CD4-positive, alpha-beta T cell treated with Interleukin-4 for 1 hour (primary cell): ENCODE results near the gene KRT38.
"Not testable (repeated sequence)": the region's sequence is repeated elsewhere in the genome, so short reads cannot be mapped to it uniquely, and the experiment has no call there.

ENCODE experiments used
- DNase-seq, 2 donors: peaks; one replicate each; pipeline ENCODE4 v3.0.0-alpha.2; 2020 to 2022

KRT38 gene

GRCh38 chr17:41457676-41458075, 16.9 kb upstream of the KRT38 start:
- DNase-seq: no peak

GRCh38 chr17:41456204-41456603, 15.4 kb upstream of the KRT38 start:
- no peak for DNase-seq

- no peak for DNase-seq
Observed at GRCh38 chr17:41455236-41455635, 14.5 kb upstream of the KRT38 start.

GRCh38 chr17:41453066-41453465, 12.3 kb upstream of the KRT38 start:
- DNase-seq: no peak

- no peak for DNase-seq
Observed at GRCh38 chr17:41452281-41452680, 11.5 kb upstream of the KRT38 start.

GRCh38 chr17:41451154-41451728, 10.5 kb upstream of the KRT38 start:
- DNase-seq: no peak

GRCh38 chr17:41449008-41449407, 8.2 kb upstream of the KRT38 start:
- no peak for DNase-seq

GRCh38 chr17:41448506-41448905, 7.7 kb upstream of the KRT38 start:
- DNase-seq: no peak

GRCh38 chr17:41446806-41447205, 6.0 kb upstream of the KRT38 start:
- DNase-seq: no peak

- DNase-seq: no peak
Observed at GRCh38 chr17:41444640-41445039, 3.9 kb upstream of the KRT38 start.

- no peak for DNase-seq
Observed at GRCh38 chr17:41444186-41444585, 3.4 kb upstream of the KRT38 start.

GRCh38 chr17:41442739-41443138, 2.0 kb upstream of the KRT38 start:
- DNase-seq: no peak

- no peak for DNase-seq
Observed at GRCh38 chr17:41439375-41439774, 1.4 kb downstream of the KRT38 start.

GRCh38 chr17:41437769-41438168, 3.0 kb downstream of the KRT38 start:
- DNase-seq: no peak

GRCh38 chr17:41437254-41437653, 3.5 kb downstream of the KRT38 start:
- no peak for DNase-seq

- no peak for DNase-seq
Observed at GRCh38 chr17:41434415-41434814, 6.4 kb downstream of the KRT38 start.

GRCh38 chr17:41434005-41434404, 6.8 kb downstream of the KRT38 start:
- no peak for DNase-seq

GRCh38 chr17:41433586-41433985, 7.2 kb downstream of the KRT38 start:
- no peak for DNase-seq

- DNase-seq: not testable (repeated sequence)
Observed at GRCh38 chr17:41430376-41430775, 10.4 kb downstream of the KRT38 start.

- DNase-seq: no peak
Observed at GRCh38 chr17:41429667-41430066, 11.1 kb downstream of the KRT38 start.

- no peak for DNase-seq
Observed at GRCh38 chr17:41428591-41429291, 12.0 kb downstream of the KRT38 start.

- DNase-seq: no peak
Observed at GRCh38 chr17:41424111-41424635, 16.6 kb downstream of the KRT38 start, which contains the start of gene KRT37. KRT37 (minus strand) TSS chr17:41424585; CDS start chr17:41424523, 62 bp downstream.

GRCh38 chr17:41422586-41422985, 18.2 kb downstream of the KRT38 start:
- not testable (repeated sequence) for DNase-seq

GRCh38 chr17:41421617-41422016, 19.2 kb downstream of the KRT38 start:
- DNase-seq: no peak

GRCh38 chr17:41421116-41421515, 19.7 kb downstream of the KRT38 start:
- DNase-seq: no peak
